NCI-H526 (cell line): ENCODE data around the gene TOP2A.
A peak's percentile ranks its signal among the peaks of the same experiment; 100 is the strongest.

ENCODE experiments used
- DNase-seq, 2 experiments: peaks; one replicate each; lab custom pipeline; 2025; lab: John Stamatoyannopoulos, UW

Gene TOP2A

GRCh38 chr17:40453881-40454612 lies 36.4 kb upstream of the TOP2A start:
- DNase-seq = no peak

- no peak for DNase-seq
These were observed 35.3 kb upstream of the TOP2A start for GRCh38 chr17:40452921-40453378.

GRCh38 chr17:40452216-40452787 lies 34.6 kb upstream of the TOP2A start:
- no peak for DNase-seq

GRCh38 chr17:40451420-40451819 lies 33.7 kb upstream of the TOP2A start:
- DNase-seq = no peak

GRCh38 chr17:40450175-40450574 lies 32.5 kb upstream of the TOP2A start:
- peak in 1 of 2 experiments; percentile 44 for DNase-seq

GRCh38 chr17:40448639-40449261 lies 31.1 kb upstream of the TOP2A start:
- peak; percentile 95 for DNase-seq

- peak in 1 of 2 experiments; percentile 11 for DNase-seq
These were observed 30.5 kb upstream of the TOP2A start for GRCh38 chr17:40448213-40448638.

- no peak for DNase-seq
These were observed 30.1 kb upstream of the TOP2A start for GRCh38 chr17:40447806-40448205.

GRCh38 chr17:40447148-40447644 lies 29.5 kb upstream of the TOP2A start:
- no peak for DNase-seq

GRCh38 chr17:40445751-40446468 lies 28.2 kb upstream of the TOP2A start:
- DNase-seq = peak in 1 of 2 experiments; percentile 30

- peak in 1 of 2 experiments; percentile 63 for DNase-seq
These were observed 26.5 kb upstream of the TOP2A start for GRCh38 chr17:40443988-40444899.

GRCh38 chr17:40443196-40443987 lies 25.7 kb upstream of the TOP2A start, which contains the start of gene IGFBP4:
Gene IGFBP4 (plus strand): TSS chr17:40443450. CDS start chr17:40443736, 286 bp downstream.
- DNase-seq = peak in 1 of 2 experiments; percentile 79

GRCh38 chr17:40442392-40443195 lies 24.9 kb upstream of the TOP2A start:
- DNase-seq = peak in 1 of 2 experiments; percentile 63

- DNase-seq = no peak
These were observed 22.5 kb upstream of the TOP2A start for GRCh38 chr17:40440166-40440565.

GRCh38 chr17:40437095-40437732 lies 19.5 kb upstream of the TOP2A start:
- no peak for DNase-seq

GRCh38 chr17:40436636-40437035 lies 18.9 kb upstream of the TOP2A start:
- no peak for DNase-seq

GRCh38 chr17:40433551-40434415 lies 16.1 kb upstream of the TOP2A start:
- DNase-seq = peak in 1 of 2 experiments; percentile 34
